GOT3 (cell line): Measurements from ENCODE around the gene ENOX2.
"Not testable (repeated sequence)": the region's sequence is repeated elsewhere in the genome, so short reads cannot be mapped to it uniquely, and the experiment has no call there.

Experiments used
- DNase-seq: peaks from one replicate; lab custom pipeline; 2025; ENCODE audit warnings: mixed read lengths; lab: John Stamatoyannopoulos, UW

ENOX2 gene, protein sequence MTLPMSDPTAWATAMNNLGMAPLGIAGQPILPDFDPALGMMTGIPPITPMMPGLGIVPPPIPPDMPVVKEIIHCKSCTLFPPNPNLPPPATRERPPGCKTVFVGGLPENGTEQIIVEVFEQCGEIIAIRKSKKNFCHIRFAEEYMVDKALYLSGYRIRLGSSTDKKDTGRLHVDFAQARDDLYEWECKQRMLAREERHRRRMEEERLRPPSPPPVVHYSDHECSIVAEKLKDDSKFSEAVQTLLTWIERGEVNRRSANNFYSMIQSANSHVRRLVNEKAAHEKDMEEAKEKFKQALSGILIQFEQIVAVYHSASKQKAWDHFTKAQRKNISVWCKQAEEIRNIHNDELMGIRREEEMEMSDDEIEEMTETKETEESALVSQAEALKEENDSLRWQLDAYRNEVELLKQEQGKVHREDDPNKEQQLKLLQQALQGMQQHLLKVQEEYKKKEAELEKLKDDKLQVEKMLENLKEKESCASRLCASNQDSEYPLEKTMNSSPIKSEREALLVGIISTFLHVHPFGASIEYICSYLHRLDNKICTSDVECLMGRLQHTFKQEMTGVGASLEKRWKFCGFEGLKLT

DNA sequence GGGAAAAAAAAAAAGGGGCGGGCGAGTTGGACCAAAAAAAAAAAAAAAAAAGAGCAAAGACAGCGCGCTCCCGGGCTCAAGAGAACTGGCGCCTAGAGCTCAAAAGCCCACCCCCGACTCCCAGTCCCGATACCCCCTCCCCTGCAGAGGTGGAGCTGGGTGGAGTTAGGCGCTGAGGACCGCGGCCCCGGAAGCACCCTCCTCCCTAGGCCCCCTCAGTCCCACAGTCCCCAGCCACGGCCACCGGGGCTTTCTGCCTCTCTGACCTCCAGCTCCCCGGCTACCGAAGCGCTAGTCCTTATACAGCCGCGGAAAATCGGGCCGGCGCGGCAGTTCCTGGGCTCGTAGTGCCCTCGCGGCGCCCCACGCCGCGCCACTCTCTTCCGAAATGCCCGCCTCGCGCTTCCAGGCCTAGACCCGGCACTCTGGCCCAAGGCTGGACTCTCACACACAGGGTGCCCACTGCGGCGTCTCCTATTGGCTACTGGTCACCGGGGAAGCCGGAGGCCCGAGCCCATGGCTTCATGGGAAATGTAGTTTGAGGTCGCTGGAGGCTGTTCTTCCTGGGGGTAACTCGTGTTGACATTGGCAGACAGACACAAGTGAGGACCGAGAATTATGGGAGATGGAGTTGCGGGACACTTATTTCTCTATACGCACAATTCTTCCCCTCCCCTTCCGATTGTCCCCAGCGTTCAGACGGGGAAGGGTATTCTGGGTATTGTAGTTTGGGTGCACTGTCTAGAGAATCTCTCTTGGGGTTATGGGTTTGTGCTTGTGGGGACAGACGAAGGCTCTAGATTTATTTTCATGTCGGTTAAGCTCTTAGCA is at the start of gene ENOX2:
ENOX2 (minus strand) TSS at position 427 of the 831 bp plus-strand sequence. CDS start 199,993 bp downstream, outside the sequence.
- peak; percentile 63 for DNase-seq

DNA sequence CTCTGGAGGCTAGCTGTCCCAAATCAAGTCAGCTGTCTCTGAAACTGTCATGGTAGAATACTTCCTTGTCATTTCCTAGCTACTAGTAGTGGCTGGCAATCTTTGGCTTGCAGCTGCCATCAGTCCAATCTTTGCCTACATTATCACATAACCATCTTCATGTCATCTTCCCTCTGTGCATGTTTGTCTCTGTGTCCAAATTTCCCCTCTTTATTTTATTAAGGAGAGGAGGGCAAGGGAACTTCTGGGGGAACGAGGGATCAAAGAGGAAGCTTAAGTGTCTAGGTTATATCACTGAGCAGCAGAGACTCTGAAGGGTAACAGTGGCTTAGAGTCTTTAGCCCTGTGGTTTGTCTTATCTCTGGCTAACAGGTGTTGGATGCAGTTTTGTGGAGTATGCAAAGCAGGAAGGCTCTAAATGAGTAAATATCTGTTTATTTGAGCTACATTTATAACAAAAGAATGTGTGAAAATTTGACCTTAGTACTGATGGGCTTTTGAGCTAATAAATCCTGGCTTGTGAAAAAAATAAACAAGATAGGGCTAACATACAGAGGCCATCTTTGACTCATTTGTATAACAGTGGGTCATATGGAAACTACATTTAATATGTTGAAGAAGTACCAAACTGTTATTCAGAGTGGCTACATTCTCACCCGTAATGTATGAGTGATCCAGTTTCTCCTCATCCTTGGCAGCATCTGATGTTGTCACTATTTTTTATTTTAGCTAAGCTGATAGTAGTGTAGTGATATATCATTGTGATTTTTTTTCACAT is 49.4 kb upstream of the ENOX2 start:
- DNase-seq: no peak

DNA sequence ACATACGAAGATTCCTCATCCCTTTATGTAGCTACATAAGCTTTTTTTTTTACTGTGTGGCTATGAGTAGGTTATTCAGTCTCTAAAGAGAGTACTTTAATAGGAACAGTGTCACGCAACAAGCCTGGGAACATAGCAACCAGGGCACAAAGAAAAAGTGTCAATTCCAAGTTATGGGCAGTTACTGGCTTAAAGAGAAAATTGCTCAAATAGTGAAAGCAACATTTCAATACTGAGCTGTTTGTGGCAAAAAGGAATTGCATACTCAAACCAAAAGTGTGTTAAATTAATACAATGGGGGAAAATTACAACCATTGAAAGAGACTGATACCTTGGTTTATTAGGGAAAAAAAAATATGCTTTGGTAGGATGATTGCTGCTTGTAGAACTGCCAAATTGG is 41.2 kb upstream of the ENOX2 start:
- DNase-seq: no peak

DNA sequence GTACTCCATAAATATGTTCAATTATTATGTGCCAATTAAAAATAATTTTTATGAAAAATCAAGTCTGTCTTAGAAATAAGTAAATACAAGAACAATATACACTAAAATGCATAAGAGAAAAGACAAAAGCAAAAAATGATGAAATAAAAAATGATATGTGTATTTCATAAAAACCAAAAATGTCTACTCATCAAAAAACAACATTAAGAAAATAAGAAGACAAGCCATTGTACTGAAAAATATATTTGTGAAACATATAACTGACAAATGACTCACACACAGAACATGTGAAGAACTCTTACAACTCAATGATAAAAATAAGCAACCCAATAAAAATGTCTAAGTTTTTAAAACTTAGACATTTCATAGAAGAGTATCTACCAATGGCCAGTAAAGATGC is 34.1 kb upstream of the ENOX2 start:
- DNase-seq: no peak

DNA sequence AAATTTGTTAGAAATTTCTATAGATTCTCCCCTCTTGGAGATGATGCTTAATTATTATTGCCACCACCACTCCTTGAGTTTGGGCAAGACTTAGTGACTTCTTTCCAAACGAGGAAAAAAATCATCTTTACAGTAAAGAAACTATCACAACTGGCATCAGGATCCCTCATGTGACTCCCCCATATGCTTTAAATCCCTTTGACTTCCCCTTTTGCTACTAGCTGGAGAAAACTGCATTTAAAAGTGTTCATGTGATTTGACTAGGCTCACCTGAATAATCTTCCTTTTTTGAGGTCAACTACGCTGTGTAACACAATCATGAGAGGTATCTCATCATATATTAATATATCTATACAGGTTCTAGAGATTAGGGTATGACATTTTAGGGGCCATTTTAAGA is 30.3 kb upstream of the ENOX2 start:
- no peak for DNase-seq

DNA sequence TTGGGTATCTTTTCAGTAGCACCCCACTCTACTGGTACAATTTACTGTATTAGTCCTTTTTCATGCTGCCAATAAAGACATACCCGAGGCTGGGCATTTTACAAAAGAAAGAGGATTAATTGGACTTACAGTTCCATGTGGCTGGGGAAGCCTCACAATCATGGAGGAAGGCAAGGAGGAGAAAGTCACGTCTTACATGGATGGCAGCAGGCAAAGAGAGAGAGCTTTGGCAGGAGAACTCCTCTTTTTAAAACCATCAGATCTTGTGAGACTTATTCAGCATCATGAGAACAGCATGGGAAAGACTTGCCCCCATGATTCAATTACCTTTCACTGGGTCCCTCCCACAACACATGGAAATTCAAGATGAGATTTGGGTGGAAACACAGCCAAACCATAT is 17.4 kb upstream of the ENOX2 start:
- not testable (repeated sequence) for DNase-seq

DNA sequence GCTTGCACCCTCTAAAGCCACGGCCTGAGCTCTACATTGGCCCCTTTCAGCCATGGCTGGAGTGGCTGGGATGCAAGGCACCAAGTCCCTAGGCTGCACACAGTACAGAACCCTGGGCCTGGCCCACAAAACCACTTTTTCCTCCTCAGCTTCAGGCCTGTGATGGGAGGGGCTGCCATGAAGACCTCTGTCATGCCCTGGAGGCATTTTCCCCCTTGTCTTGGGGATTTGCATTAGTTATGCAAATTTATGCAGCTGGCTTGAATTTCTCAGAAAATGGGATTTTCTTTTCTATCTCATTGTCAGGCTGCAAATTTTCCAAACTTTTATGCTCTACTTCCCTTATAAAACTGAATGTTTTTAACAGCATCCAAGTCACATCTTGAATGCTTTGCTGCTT is 16.7 kb upstream of the ENOX2 start:
- not testable (repeated sequence) for DNase-seq

DNA sequence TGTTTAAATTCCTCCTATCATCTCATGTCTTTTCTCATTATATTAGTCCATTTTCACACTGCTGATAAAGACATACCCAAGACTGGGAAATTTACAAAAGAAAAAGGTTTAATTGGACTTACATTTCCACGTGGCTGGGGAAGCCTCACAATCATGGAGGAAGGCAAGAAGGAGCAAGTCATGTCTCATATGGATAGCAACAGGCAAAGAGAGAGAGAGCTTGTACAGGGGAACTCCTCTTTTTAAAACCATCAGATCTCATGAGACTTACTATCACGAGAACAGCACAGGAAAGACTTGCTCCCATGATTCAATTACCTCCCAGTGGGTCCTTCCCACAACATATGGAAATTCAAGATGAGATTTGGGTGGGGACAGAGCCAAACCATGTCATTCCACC is 15.5 kb upstream of the ENOX2 start:
- not testable (repeated sequence) for DNase-seq

DNA sequence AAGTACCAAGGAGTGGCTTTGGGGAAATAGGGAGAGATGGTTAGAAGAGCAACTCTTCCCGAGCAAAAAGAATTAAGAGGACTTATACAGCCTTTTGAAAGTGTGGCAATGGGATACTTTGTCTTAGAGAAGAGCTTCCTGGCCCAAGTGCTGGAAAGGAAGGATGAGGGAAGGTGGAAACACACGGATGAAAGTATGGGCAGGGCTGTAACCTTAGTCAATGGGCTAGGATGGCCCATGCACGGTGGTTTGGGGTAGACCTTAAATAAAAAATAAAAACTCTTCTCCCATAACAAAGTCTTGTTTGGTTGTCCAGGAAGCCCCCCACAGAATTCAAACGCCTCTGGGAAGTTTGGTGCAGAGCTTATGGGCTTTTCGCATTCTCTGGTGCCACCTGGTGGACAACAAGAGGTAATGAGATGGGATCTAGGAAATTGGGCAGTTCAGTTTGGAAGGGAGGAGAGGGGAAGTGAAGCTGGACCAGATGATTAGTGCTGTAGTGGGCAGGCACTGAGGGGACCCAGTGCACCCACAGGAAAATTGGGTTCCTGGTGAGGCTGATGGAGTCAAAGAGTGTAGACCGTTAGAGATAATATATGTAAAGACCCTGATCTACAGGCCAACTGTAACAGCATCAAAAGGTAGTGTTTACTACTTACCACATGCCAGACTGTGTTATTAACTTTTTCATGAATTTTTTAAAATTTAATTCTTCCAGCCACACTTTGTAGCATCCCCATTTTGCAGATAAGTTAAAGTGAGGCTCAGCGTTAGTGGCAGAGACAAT is 13.8 kb upstream of the ENOX2 start:
- DNase-seq: no peak

DNA sequence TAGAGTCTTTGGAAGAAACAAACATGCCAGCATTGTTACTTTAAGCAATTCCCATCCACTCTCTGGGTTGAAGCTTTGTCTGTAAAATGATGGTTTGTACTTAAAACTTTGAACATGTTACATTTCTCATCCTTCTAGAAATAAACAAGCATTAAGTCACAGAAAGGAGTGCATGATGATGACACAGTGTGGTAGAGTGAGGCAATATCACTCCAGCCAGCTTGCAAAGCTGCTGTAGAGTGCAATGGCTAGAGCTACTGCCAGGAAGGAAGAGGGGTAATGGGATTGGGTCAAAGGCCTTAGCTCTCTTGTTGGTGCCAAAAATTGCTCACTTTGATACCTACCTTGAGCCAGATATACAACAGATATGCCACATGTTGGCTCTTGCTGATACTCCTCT is 12.3 kb upstream of the ENOX2 start:
- DNase-seq: no peak

DNA sequence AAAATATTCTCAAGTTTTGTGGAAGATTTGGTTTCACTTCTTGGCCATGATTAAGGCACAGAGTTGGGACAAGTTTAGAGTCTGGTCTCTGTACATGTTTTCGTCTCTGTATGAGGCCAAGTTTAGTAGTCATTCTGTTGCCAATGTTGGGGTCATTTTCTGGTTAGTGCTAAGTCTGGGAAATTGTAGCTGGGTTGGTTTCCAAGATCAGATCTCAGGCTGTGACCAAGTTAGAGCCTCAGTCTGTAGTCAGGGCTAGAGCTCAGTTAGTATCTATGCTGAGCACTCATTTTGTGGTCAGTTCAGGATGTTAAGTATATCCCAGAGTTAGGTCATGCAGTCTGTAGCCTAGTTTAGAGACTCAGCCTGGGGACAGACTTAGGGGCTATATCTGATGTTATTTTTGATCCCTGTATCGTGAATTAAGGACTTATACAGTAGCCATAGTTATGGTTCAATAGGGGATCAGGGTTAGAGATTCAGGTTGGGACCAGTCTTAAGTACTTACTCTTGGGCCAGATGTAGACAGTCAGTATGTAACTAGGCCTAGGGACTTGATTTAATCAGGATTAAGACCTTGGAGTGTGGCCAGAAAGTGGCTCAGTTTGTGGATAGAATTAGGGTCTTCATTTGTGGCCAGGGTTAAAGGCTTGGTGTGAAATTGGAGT is 6.6 kb upstream of the ENOX2 start:
- DNase-seq: no peak

DNA sequence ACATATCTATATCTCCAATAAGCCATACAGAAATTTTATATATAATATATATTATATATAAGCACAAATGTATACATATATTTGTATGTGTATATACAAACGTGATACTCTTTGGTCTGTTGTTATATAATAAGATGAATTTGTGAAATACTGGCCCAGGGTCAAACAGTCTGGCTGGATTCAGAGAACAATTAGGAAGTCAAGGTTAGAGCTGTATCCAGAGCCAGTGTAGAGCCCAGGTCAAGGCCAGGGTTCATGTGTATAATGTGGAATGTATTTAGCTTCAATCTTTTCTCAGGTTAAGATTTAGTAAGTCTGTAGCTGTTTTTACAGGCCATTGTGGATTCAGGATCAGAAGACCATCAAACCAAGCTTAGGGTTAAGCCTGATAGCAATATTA is 3.8 kb upstream of the ENOX2 start:
- no peak for DNase-seq

DNA sequence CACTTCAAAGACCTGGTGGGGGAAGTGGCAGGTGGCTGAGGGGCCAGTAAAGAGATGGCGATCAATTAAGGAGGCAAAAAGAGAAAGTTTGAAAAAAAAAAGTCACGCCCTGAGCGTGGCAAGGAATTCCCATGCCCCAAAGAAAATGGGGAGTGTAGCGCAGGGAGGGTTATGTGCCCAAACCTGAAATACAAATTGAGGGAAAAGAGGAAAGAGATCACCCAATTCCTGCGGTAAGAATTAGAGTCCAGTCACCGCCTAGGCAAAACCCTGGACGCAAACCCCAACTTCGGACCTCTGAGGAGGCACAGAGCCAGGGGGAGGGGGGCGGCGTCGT is 595 bp downstream of the ENOX2 start:
- no peak for DNase-seq

DNA sequence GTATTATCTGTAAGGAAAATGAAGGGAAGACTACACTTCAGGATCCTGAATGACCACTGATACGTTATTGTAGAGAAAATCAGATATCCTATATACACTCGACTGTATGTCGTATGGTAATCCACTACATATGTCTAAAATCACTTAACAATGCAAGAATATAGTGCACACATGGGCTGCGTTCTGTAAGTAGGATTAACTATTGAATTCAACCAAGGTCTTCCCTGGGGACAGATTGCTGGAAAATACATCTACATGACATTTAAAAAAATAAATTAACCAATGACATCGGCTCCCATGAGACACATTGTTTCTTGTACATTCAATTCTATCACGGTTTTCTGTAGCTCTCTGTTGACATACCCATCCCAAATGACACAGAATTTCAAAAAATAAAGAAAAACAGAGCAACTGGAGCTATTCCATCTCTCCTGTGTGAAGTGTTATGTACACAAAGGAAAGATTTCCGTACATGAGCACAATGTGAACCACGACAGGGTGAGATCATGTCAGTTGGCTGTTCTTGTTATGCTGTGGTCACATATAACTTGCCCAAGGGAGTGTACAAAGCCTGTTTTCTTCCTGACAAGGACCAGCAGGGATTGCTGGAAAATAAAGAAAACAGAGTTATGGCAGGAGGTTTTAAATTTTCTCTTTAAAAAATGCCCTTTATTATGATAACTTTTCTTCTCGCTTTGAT is 6.1 kb downstream of the ENOX2 start:
- no peak for DNase-seq

DNA sequence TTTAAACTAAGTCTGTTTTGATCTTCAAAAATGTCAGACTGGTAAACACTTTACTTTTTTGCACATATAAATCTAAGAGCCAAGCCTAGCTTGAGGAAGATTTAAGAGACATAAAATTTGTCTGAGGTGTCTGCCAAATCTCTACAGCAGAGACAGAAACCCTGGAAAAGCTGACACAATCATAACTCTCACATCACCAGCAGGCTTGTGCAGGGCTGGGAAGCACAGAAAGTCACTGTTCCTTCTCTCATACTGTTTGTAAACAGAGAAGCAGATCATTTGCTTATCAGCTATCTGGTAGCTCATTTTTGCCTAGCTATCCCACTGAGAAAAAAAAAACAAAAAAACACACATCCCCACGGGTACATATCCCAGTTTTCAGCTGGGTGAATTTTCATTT is 7.0 kb downstream of the ENOX2 start:
- DNase-seq: no peak

DNA sequence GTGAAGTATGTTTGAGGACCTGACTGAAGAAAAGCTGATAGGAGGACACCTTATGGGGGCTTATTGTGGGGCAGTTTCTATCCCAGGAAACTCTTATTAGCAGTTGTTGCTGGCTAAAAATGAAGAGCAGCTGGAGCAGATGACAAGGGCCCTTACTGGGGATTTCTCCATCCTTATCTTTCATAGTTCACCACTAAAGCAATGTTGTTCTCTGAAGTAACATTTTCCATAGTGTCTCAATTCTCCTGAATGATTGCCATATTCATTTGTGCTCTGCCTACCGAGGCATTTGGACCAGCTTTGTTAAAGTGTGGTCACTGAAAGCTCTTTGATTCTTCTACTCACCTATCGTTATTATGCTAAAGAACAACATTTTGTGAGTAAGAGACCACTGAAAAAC is 7.7 kb downstream of the ENOX2 start:
- no peak for DNase-seq

DNA sequence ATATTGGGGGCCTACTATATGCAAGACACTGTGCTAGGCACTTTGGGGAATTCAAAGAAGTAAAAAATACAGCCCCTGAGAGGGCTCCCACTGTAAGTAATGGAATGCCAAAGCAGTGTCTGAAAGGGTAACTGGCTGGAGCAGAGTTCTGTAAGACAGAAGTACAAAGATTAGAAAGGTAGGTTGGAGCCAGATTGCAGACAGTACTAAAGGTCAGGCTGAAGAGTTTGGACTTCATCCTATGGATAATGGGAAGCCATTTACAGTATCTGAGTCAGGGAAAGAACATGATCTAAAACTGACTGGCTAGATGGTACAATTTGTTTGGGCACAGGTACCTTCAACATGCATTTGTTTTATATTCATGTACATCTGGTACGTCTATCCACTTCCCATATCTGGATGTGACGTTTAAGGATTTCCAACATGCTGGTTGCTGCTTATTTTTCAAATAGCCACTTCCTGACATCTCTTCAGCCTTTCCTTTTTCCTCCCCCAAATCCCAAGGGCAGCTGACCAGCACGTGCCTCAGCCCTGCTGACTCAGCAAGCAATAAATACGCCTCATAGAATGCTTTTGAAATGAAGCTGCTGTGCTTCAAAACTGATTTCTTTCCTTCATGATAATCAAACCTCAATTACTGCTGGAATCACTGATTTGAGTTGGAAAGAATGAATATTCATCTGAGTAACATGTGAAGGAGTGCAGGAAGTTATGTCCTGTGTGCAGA is 9.5 kb downstream of the ENOX2 start:
- DNase-seq: no peak

DNA sequence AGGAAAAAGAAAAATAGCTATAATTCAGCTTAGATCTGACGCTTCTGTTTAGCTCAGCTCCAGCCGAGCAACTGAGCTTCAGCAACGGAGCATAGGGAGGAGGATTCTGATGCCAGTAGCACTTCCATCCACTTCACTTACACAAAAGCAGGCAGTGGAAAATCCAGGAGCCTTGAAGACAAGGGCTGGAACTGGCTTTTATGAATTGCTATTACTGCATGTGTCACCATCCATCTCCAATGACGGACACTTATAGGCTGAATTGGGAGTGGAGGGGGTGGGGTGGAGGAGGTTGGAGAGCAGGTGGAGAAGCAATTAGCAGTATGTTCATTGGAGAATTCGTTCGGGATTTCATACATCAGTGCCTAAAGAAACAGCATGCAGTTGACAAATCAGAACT is 15.6 kb downstream of the ENOX2 start:
- no peak for DNase-seq

DNA sequence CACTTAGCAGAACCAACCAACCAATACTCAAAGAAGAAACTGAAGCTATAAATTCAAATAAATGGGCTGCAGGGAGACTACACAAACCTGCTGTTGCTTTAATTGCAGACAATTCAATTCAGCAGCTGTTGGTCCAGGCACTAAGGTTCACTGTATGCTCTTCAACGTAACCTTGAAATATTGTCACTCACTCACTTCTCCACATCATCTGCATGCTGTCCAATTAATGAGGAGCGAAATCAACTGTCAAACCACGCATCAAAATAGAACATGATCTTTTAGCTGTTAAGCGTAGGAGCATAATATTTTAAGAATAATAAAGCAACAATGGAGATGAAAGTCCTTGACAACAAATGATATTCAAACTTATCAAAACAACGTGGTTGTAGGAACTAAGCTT is 17.0 kb downstream of the ENOX2 start:
- DNase-seq: no peak

DNA sequence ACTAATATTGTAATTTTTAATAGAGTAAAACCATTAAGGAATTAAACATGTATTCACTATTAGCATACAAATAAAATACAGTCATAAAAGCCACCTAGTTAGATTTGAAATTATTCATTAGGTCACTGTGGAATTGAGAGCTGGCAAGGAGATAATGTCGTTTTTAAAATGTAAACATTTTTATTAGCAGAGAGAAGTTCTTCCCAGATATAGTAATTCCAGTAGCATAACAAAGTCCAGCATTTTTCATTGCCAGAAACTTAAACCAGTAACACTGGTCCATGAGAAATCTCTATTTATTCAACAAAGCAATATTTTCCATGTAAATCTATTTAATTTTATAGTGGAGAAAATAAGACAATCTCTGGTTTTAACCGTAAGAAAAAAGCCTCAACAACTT is 17.5 kb downstream of the ENOX2 start:
- DNase-seq: no peak
